Esophagus squamous epithelium (tissue), 5 donors: ENCODE results near the gene MTHFD2L. TPM values are rescaled to one million over a fixed set of nuclear protein-coding genes. Genes with fewer than 3 reads are reported as not detected.

ENCODE experiments used
- DNase-seq: peaks from one replicate; lab custom pipeline; 2025; lab: John Stamatoyannopoulos, UW
- H3K27ac ChIP-seq, 4 donors: fragments of 200-600 bp; sonication (generic); one replicate each; pipeline ENCODE4 v1.5.1; 2016 to 2019; ENCODE audit warnings: mild to moderate bottlenecking in 1 of 4
- H3K27me3 ChIP-seq, 4 donors: fragments of 200-600 bp; sonication (generic); 1 replicate in 3 of 4; 2 replicates in 1 of 4; pipeline versions ENCODE4 v1.5.1 to v1.6.0; 2017 to 2021; ENCODE audit warnings: antibody characterized with exemption in 1 of 4
- H3K36me3 ChIP-seq, 3 donors: fragments of 200-600 bp; sonication (generic); one replicate each; pipeline ENCODE4 v1.5.1; 2016 to 2019
- H3K4me1 ChIP-seq, 3 donors: fragments of 200-600 bp; sonication (generic); one replicate each; pipeline ENCODE4 v1.5.1; 2017 to 2019
- H3K4me3 ChIP-seq, 4 donors: fragments of 200-600 bp; sonication (generic); 1 replicate in 3 of 4; 2 replicates in 1 of 4; pipeline ENCODE4 v1.5.1; 2016 to 2019; ENCODE audit warnings: mild to moderate bottlenecking in 2 of 4, moderate library complexity in 1 of 4
- H3K9me3 ChIP-seq, 3 donors: fragments of 200-600 bp; sonication (generic); one replicate each; pipeline ENCODE4 v1.5.1; 2016 to 2019
- POLR2A ChIP-seq, 4 donors: fragments of 450-650 bp; IDR thresholded peaks; one replicate each; pipeline ENCODE4 v1.6.1; 2017; ENCODE audit warnings: antibody characterized with exemption in 4 of 4, mild to moderate bottlenecking in 4 of 4, moderate library complexity in 3 of 4
- WGBS, 2 donors: methylation state at CpG; one replicate each; pipeline ENCODE4 v1.1.5; 2018; 5-methylcytosine and 5-hydroxymethylcytosine counted together
- intact Hi-C: fragments of 100-400 bp; cut with DNase I; formaldehyde crosslinking; loops from one replicate; pipeline ENCODE4 v1.15.0; 2022
- total RNA-seq, 4 donors: library from RNA; depleted of rRNA; stranded (reverse); fragments of >200 nt; gene quantifications; one replicate each; pipeline ENCODE4 v1.1.0, GENCODE V29; 2016
- TF ChIP-seq, protein P1 (sequence below), 6 experiments: fragments of 450-650 bp in 4 of 6; fragments of 200-600 bp in 2 of 6; sonication (generic) in 2 of 6; IDR thresholded peaks; one replicate each; pipeline ENCODE4 v1.5.1; 2016 to 2019; ENCODE audit warnings: antibody characterized with exemption in 6 of 6, mild to moderate bottlenecking in 4 of 6, moderate library complexity in 4 of 6
- donor health status: DM: yes; HTN: yes; CAD: no.

Gene MTHFD2L
- total RNA-seq, 4 donors from 2014 or later, result 9.9 to 22.9 (median 19.1) TPM

- intact Hi-C loops, result loop anchor here (10.0 kb wide), 1 partner anchor 479 kb away; no protein-coding TSS in a partner anchor
- TF ChIP-seq POLR2A (IDR thresholded peaks at IDR 0.05), result no peak
- TF ChIP-seq, protein P1, sequence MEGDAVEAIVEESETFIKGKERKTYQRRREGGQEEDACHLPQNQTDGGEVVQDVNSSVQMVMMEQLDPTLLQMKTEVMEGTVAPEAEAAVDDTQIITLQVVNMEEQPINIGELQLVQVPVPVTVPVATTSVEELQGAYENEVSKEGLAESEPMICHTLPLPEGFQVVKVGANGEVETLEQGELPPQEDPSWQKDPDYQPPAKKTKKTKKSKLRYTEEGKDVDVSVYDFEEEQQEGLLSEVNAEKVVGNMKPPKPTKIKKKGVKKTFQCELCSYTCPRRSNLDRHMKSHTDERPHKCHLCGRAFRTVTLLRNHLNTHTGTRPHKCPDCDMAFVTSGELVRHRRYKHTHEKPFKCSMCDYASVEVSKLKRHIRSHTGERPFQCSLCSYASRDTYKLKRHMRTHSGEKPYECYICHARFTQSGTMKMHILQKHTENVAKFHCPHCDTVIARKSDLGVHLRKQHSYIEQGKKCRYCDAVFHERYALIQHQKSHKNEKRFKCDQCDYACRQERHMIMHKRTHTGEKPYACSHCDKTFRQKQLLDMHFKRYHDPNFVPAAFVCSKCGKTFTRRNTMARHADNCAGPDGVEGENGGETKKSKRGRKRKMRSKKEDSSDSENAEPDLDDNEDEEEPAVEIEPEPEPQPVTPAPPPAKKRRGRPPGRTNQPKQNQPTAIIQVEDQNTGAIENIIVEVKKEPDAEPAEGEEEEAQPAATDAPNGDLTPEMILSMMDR (IDR thresholded peaks at IDR 0.05), result peak; percentile 12 to 86 (median 68)
- Histone ChIP-seq H3K27ac (no peak overlapping the region), H3K4me3 (no peak overlapping the region), H3K4me1 (no peaks in the 10 kb centered on the region), H3K36me3 (no peaks in the 10 kb centered on the region), H3K9me3 (peaks cover 0 to 4% (median 0%) of the 10 kb centered on the region in 3 donors), H3K27me3 (no peaks in the 10 kb centered on the region)
- WGBS, 2 donors, result 28 to 38% methylated on average over 7 to 8 of the region's 8 CpGs
- DNase-seq, result peak; percentile 2
Measured at GRCh38 chr4:74133786-74134499, 24.0 kb upstream of the MTHFD2L start.

- 51 to 67% methylated on average over 2 of the region's 2 CpGs for WGBS, 2 donors
- Histone ChIP-seq H3K4me3 (no peak overlapping the region), H3K27ac (no peak overlapping the region), H3K4me1 (no peaks in the 10 kb centered on the region), H3K36me3 (no peaks in the 10 kb centered on the region), H3K9me3 (peaks cover 0 to 4% (median 0%) of the 10 kb centered on the region in 3 donors), H3K27me3 (no peaks in the 10 kb centered on the region)
- intact Hi-C loops, result loop anchor here (10.0 kb wide), 1 partner anchor 480 kb away; no protein-coding TSS in a partner anchor
- TF ChIP-seq, protein P1 (IDR thresholded peaks at IDR 0.05), result no peak
- no peak for TF ChIP-seq POLR2A (IDR thresholded peaks at IDR 0.05)
- DNase-seq, result no peak
Measured at GRCh38 chr4:74134500-74134852, 23.4 kb upstream of the MTHFD2L start.

GRCh38 chr4:74146581-74147129 lies 11.3 kb upstream of the MTHFD2L start:
- Histone ChIP-seq H3K36me3 (no peaks in the 10 kb centered on the region), H3K27me3 (no peaks in the 10 kb centered on the region), H3K9me3 (no peaks in the 10 kb centered on the region), H3K4me3 (no peak overlapping the region), H3K4me1 (no peaks in the 10 kb centered on the region), H3K27ac (no peak overlapping the region)
- intact Hi-C loops, result no loop called here
- TF ChIP-seq POLR2A (IDR thresholded peaks at IDR 0.05), result no peak
- TF ChIP-seq, protein P1 (IDR thresholded peaks at IDR 0.05), result no peak
- WGBS, 2 donors, result 80 to 83% methylated on average over 4 of the region's 4 CpGs
- DNase-seq, result no peak

DNA sequence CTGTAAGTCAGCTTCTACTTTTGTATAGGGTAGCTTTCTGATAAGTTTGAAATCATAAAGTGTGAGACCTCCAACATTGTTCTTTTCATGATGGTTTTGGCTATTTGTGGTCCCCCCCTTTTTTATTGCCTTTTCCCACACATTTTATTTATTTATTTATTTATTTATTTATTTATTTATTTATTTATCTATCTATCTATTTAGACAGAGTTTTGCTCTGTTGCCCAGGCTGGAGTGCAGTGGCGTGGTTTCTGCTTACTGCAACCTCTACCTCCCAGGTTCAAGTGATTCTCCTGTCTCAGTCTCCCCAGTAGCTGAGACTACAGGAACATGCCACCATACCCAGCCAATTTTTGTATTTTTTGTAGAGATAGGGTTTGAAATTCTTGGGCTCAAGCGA lies 9.7 kb upstream of the MTHFD2L start:
- H3K9me3 ChIP-seq, result no peaks in the 10 kb centered on the region
- H3K4me3 ChIP-seq, result no peak overlapping the region
- no peaks in the 10 kb centered on the region for H3K27me3 ChIP-seq
- intact Hi-C loops, result no loop called here
- WGBS, 2 donors, result 88 to 98% methylated on average over 2 of the region's 2 CpGs
- TF ChIP-seq POLR2A (IDR thresholded peaks at IDR 0.05), result no peak
- TF ChIP-seq, protein P1 (IDR thresholded peaks at IDR 0.05), result no peak
- H3K36me3 ChIP-seq, result no peaks in the 10 kb centered on the region
- peaks cover 0 to 3% (median 0%) of the 10 kb centered on the region in 3 donors for H3K4me1 ChIP-seq
- no peak overlapping the region for H3K27ac ChIP-seq
- DNase-seq, result no peak

DNA sequence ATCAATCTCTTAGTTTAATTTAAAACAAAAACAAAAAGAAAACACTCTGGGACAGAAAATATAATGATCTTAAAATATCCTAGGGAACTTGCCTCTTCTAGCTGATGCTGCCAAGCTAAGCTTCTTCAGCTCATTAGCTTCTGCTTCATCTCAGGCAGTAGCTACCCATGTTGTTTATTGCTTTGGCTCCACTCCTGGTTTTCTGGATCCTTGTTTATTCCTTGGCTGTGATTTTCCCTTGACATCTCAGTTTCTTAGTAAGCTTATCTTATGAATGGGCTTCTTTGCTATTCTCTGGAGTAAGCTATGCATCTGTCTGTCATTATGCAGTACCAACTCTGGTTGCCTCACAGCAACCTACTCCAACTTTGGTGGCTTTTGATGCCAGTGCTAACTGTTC lies 5.1 kb upstream of the MTHFD2L start:
- Histone ChIP-seq H3K4me1 (peaks cover 6 to 9% (median 9%) of the 10 kb centered on the region in 3 donors), H3K36me3 (no peaks in the 10 kb centered on the region), H3K9me3 (no peaks in the 10 kb centered on the region), H3K27ac (no peak overlapping the region), H3K27me3 (no peaks in the 10 kb centered on the region), H3K4me3 (no peak overlapping the region)
- TF ChIP-seq POLR2A (IDR thresholded peaks at IDR 0.05), result no peak
- TF ChIP-seq, protein P1 (IDR thresholded peaks at IDR 0.05), result no peak
- intact Hi-C loops, result no loop called here
- DNase-seq, result no peak
